Osteoblast (primary cell): ENCODE results near the gene ATG13. TPM values are rescaled to one million over a fixed set of nuclear protein-coding genes. Genes with fewer than 3 reads are reported as not detected.

Source experiments
- DNase-seq: peaks from one replicate; pipeline ENCODE4 v3.0.0; 2011; ENCODE audit warnings: low spot score, mixed read lengths; ENCODE audit not compliant: insufficient read length; ENCODE audit errors: missing footprints
- H2AFZ ChIP-seq: 2 replicates; pipeline ENCODE4 v1.6.0; 2011; ENCODE audit warnings: mild to moderate bottlenecking, low read length
- H3K27ac ChIP-seq: 2 replicates; pipeline ENCODE4 v1.5.1; 2011; ENCODE audit warnings: mild to moderate bottlenecking, low read depth, low read length, moderate library complexity
- H3K27me3 ChIP-seq: 2 replicates; pipeline ENCODE4 v1.6.0; 2012; ENCODE audit warnings: mild to moderate bottlenecking, control low read depth, inconsistent platforms, low read length, moderate library complexity; ENCODE audit not compliant: insufficient read depth
- H3K36me3 ChIP-seq: 2 replicates; pipeline ENCODE4 v1.5.1; 2011; ENCODE audit warnings: mild to moderate bottlenecking, low read length, control low read depth, moderate library complexity; ENCODE audit not compliant: insufficient read depth
- H3K4me1 ChIP-seq: 2 replicates; pipeline ENCODE4 v1.5.1; 2011; ENCODE audit warnings: mild to moderate bottlenecking, low read length, control low read depth, moderate library complexity; ENCODE audit not compliant: insufficient read depth
- H3K4me2 ChIP-seq: 2 replicates; pipeline ENCODE4 v1.6.0; 2011; ENCODE audit warnings: mild to moderate bottlenecking, low read length; ENCODE audit not compliant: insufficient read depth
- H3K4me3 ChIP-seq: fragments of 200-600 bp; sonication (generic); 3 replicates; pipeline ENCODE4 v1.5.1; 2012; ENCODE audit warnings: mild to moderate bottlenecking, low read length, inconsistent platforms; ENCODE audit not compliant: insufficient read depth
- H3K79me2 ChIP-seq: 2 replicates; pipeline ENCODE4 v1.6.0; 2012; ENCODE audit warnings: mild to moderate bottlenecking, low read length, control low read depth, inconsistent platforms; ENCODE audit not compliant: insufficient read depth
- H3K9me3 ChIP-seq: 2 replicates; pipeline ENCODE4 v1.5.1; 2011; ENCODE audit warnings: low read depth, low read length, control low read depth
- H4K20me1 ChIP-seq: 2 replicates; pipeline ENCODE4 v1.6.0; 2012; ENCODE audit warnings: mild to moderate bottlenecking, low read length, control low read depth; ENCODE audit not compliant: insufficient read depth
- CTCF ChIP-seq: IDR thresholded peaks from 2 replicates; pipeline ENCODE4 v1.5.1; 2011; ENCODE audit warnings: mild to moderate bottlenecking, low read depth, low read length, moderate library complexity; ENCODE audit errors: extremely low read depth
- total RNA-seq: library from RNA; depleted of rRNA; stranded (reverse); fragments of >200 nt; gene quantifications from 2 replicates; pipeline ENCODE4 v1.2.3, GENCODE V29; 2012

Gene ATG13
- total RNA-seq, 1 donor = 70.9 TPM

- no peak overlapping the region for H3K27ac ChIP-seq
- H3K4me2 ChIP-seq = no peak overlapping the region
- H3K27me3 ChIP-seq = no peaks in the 10 kb centered on the region
- peaks cover 59% of the 10 kb centered on the region for H3K36me3 ChIP-seq
- no peaks in the 10 kb centered on the region for H3K79me2 ChIP-seq
- H3K9me3 ChIP-seq = no peaks in the 10 kb centered on the region
- H3K4me1 ChIP-seq = peaks cover 22% of the 10 kb centered on the region
- no peak for TF ChIP-seq CTCF
- H2AFZ ChIP-seq = no peak overlapping the region
- no peak for DNase-seq
- H3K4me3 ChIP-seq = no peak overlapping the region
- H4K20me1 ChIP-seq = no peaks in the 10 kb centered on the region
Measured at GRCh38 chr11:46671958-46672315, 54.6 kb downstream of the ATG13 start.

GRCh38 chr11:46672381-46672839 lies 55.1 kb downstream of the ATG13 start:
- H4K20me1 ChIP-seq = peaks cover 3% of the 10 kb centered on the region
- no peak overlapping the region for H3K27ac ChIP-seq
- H3K4me3 ChIP-seq = no peak overlapping the region
- no peaks in the 10 kb centered on the region for H3K9me3 ChIP-seq
- H3K27me3 ChIP-seq = no peaks in the 10 kb centered on the region
- H3K36me3 ChIP-seq = peaks cover 60% of the 10 kb centered on the region
- no peaks in the 10 kb centered on the region for H3K79me2 ChIP-seq
- H2AFZ ChIP-seq = no peak overlapping the region
- no peak for TF ChIP-seq CTCF
- DNase-seq = no peak
- H3K4me2 ChIP-seq = no peak overlapping the region
- peaks cover 22% of the 10 kb centered on the region for H3K4me1 ChIP-seq

DNA sequence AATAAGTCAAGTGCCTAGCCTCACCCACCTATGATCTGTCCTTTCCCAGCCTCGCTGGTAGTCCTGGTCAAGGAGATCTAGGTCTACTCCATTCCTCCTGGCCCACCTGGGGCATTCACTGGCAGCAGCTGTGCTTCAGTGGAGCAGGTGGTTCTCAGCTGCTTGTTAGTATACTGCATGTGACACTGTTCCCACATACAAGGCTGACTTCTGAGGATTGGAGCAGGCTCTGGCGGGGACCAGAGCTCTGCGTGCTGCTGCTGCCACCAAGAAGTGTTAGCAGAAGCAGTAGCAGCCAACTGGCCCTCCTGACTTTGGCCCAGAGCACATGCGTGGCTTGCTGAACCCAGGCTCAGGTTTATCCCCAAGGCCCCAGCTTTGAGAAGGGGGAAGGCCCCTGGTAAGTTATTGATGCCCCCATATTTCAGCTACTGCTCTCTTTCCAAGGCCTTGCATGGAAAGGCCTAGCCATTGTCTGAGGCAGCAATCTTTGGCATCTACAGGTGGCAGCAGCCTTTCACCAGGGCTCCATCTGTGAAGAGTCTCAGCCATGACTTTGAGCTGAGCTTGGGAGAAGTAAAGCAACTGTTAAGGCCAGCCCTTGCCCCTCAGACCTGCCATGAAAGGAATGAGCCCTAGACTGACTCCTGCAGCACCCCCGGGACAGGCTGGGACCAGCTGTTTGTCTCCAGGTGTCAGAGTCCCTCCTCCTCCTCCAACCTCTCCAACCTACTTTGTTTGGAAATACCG lies 56.5 kb downstream of the ATG13 start:
- Histone ChIP-seq H3K4me2 (no peak overlapping the region), H3K36me3 (peaks cover 52% of the 10 kb centered on the region)

More for the DNA sequence above, 56.5 kb downstream of the ATG13 start:
- H3K4me1 ChIP-seq = peaks cover 26% of the 10 kb centered on the region
- no peaks in the 10 kb centered on the region for H3K27me3 ChIP-seq
- no peak for DNase-seq
- peaks cover 3% of the 10 kb centered on the region for H4K20me1 ChIP-seq
- H3K9me3 ChIP-seq = no peaks in the 10 kb centered on the region
- H2AFZ ChIP-seq = no peak overlapping the region
- H3K27ac ChIP-seq = no peak overlapping the region
- TF ChIP-seq CTCF = no peak
- H3K79me2 ChIP-seq = no peaks in the 10 kb centered on the region
- H3K4me3 ChIP-seq = no peak overlapping the region
